Glutamatergic neuron (in vitro differentiated cells): Measurements from ENCODE around the gene KIAA1549. TPM values are rescaled to one million over a fixed set of nuclear protein-coding genes. Genes with fewer than 3 reads are reported as not detected.

ENCODE experiments used
- DNase-seq: peaks from one replicate; pipeline ENCODE4 v3.0.0; 2022
- H3K27ac Mint-ChIP-seq: one replicate; pipeline ENCODE4 v1.8.0; 2020; ENCODE audit warnings: mild to moderate bottlenecking, mixed read lengths, inconsistent platforms; ENCODE audit not compliant: unreplicated experiment
- H3K27me3 Mint-ChIP-seq: one replicate; pipeline ENCODE4 v1.8.0; 2020; ENCODE audit warnings: mild to moderate bottlenecking, moderate library complexity, mixed read lengths, inconsistent platforms; ENCODE audit not compliant: unreplicated experiment
- H3K36me3 Mint-ChIP-seq: one replicate; pipeline ENCODE4 v1.8.0; 2020; ENCODE audit warnings: mild to moderate bottlenecking, mixed read lengths, inconsistent platforms; ENCODE audit not compliant: unreplicated experiment
- H3K4me1 Mint-ChIP-seq: one replicate; pipeline ENCODE4 v1.8.0; 2020; ENCODE audit warnings: mild to moderate bottlenecking, low read depth, mixed read lengths, inconsistent platforms; ENCODE audit not compliant: unreplicated experiment
- H3K4me3 Mint-ChIP-seq: one replicate; pipeline ENCODE4 v1.8.0; 2020; ENCODE audit warnings: mild to moderate bottlenecking, mixed read lengths, inconsistent platforms; ENCODE audit not compliant: unreplicated experiment
- H3K9me3 Mint-ChIP-seq: one replicate; pipeline ENCODE4 v1.8.0; 2020; ENCODE audit warnings: mild to moderate bottlenecking, moderate library complexity, mixed read lengths, inconsistent platforms; ENCODE audit not compliant: unreplicated experiment
- total RNA-seq: library from RNA; stranded (reverse); fragmentation: NEBNext Ultra II Directional; extraction: Animal tissue kit (Norgen Biotek cat#: 25700); gene quantifications from one replicate; pipeline ENCODE4 v1.2.1, GENCODE V29; 2021; ENCODE audit not compliant: unreplicated experiment
- TF ChIP-seq, protein P1 (sequence below): fragments of 200-600 bp; sonication (generic); IDR thresholded peaks from one replicate; pipeline ENCODE4 v1.5.0; 2021; ENCODE audit not compliant: partially characterized antibody, unreplicated experiment

The KIAA1549 gene
- total RNA-seq, 1 donor from 2014 or later, result 40.2 TPM

DNA sequence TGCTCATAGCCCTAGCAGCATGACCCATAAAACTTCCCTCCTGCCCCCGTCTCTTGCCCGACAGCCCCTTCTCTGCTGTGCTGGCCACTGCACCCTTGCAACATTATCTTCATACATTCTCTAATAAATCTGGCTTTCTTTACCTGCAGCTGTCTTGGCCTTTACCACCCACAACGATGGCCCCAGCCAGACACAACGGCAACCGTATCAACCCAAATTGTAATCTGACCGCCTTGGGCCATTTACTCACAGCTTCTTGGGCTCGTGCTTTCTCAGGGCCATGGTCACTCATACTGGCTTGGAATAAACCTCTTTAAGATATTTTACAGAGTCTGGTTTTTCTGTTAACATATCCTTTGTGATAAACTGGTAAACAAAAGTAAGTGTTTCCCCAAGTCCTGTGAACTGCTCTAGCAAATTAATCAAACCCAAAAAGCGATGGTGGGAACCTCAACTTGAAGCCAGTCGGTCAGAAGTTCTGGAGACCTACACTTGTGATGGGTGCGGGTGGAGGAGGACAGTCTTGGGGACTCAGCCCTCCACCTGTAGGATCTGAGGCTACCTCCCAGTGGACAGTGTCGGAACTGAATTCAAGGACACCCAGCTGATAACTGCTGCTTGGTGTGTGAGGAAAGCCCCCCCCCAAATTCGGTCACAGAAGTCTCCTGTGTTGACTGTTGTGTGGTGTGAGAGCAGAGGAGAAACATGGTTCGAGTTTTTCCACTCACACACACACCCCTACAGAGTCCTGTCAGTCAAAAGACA lies 95.6 kb downstream of the KIAA1549 start:
- peaks cover 9% of the 10 kb centered on the region for H3K9me3 Mint-ChIP-seq
- DNase-seq, result no peak
- TF ChIP-seq, protein P1, sequence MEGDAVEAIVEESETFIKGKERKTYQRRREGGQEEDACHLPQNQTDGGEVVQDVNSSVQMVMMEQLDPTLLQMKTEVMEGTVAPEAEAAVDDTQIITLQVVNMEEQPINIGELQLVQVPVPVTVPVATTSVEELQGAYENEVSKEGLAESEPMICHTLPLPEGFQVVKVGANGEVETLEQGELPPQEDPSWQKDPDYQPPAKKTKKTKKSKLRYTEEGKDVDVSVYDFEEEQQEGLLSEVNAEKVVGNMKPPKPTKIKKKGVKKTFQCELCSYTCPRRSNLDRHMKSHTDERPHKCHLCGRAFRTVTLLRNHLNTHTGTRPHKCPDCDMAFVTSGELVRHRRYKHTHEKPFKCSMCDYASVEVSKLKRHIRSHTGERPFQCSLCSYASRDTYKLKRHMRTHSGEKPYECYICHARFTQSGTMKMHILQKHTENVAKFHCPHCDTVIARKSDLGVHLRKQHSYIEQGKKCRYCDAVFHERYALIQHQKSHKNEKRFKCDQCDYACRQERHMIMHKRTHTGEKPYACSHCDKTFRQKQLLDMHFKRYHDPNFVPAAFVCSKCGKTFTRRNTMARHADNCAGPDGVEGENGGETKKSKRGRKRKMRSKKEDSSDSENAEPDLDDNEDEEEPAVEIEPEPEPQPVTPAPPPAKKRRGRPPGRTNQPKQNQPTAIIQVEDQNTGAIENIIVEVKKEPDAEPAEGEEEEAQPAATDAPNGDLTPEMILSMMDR, result no peak
- H3K27ac Mint-ChIP-seq, result no peak overlapping the region
- H3K4me1 Mint-ChIP-seq, result peaks cover 36% of the 10 kb centered on the region
- H3K27me3 Mint-ChIP-seq, result no peaks in the 10 kb centered on the region
- H3K36me3 Mint-ChIP-seq, result peaks cover 7% of the 10 kb centered on the region
- no peak overlapping the region for H3K4me3 Mint-ChIP-seq

DNA sequence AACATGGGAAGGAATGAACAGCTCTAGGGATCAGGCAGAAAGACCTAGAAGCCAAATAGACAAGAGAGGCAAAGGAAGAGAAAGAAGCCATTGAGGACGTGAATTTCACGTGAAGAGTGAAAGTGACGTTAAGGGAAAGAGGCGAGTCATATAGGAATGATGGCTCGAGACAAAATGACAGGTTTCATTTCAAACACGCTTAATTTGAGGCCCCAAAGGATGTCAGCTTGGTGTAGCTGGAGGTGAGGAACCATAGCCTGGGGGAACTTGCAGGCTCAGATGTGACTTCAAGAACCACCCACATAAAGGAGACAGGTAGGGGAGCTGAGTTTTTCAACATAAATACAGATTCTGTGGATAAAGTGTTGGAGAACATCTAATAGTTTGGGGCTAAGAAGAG lies 98.9 kb downstream of the KIAA1549 start:
- Mint-ChIP-seq H3K4me3 (no peak overlapping the region), H3K4me1 (peaks cover 7% of the 10 kb centered on the region), H3K9me3 (peaks cover 1% of the 10 kb centered on the region), H3K36me3 (peaks cover 7% of the 10 kb centered on the region), H3K27me3 (no peaks in the 10 kb centered on the region), H3K27ac (no peak overlapping the region)
- DNase-seq, result no peak
- TF ChIP-seq, protein P1, result no peak

- H3K27ac Mint-ChIP-seq, result no peak overlapping the region
Observed at GRCh38 chr7:138881579-138882188, 99.5 kb downstream of the KIAA1549 start.

GRCh38 chr7:138880881-138881578 lies 100.2 kb downstream of the KIAA1549 start:
- Mint-ChIP-seq H3K27me3 (no peaks in the 10 kb centered on the region), H3K4me3 (no peak overlapping the region), H3K9me3 (peaks cover 1% of the 10 kb centered on the region), H3K4me1 (peaks cover 6% of the 10 kb centered on the region), H3K27ac (no peak overlapping the region), H3K36me3 (peaks cover 11% of the 10 kb centered on the region)
- no peak for DNase-seq
- TF ChIP-seq, protein P1, result no peak

More at GRCh38 chr7:138881579-138882188, 99.5 kb downstream of the KIAA1549 start:
- DNase-seq, result no peak
- H3K9me3 Mint-ChIP-seq, result peaks cover 1% of the 10 kb centered on the region
- TF ChIP-seq, protein P1, result no peak
- peaks cover 6% of the 10 kb centered on the region for H3K4me1 Mint-ChIP-seq
- H3K27me3 Mint-ChIP-seq, result no peaks in the 10 kb centered on the region
- peaks cover 7% of the 10 kb centered on the region for H3K36me3 Mint-ChIP-seq
- H3K4me3 Mint-ChIP-seq, result no peak overlapping the region
